Measurements from ENCODE around the gene PSD.

- no peak for TF ChIP-seq PBX3 (IDR thresholded peaks at IDR 0.05; ENCODE audit: insufficient replicate concordance, low read depth, low read length)
- no peak for TF ChIP-seq CTCF (IDR thresholded peaks at IDR 0.05 in 2 of 3, conservative IDR thresholded peaks at IDR 0.05 in 1 of 3; ENCODE audit: control insufficient read depth in 2 of 3, extremely low read depth in 1 of 3, insufficient read depth in 1 of 3, low read depth in 3 of 3, low read length in 3 of 3)
- no peak for TF ChIP-seq ATF3 (IDR thresholded peaks at IDR 0.05; ENCODE audit: borderline replicate concordance, extremely low read depth, low read depth, low read length)
- TF ChIP-seq CREM (IDR thresholded peaks at IDR 0.05; ENCODE audit: low read depth) = no peak
- TF ChIP-seq CHD2 (IDR thresholded peaks at IDR 0.05; ENCODE audit: borderline replicate concordance, low read depth, low read length) = no peak
- TF ChIP-seq NKRF (conservative IDR thresholded peaks at IDR 0.05) = no peak
- no peak for TF ChIP-seq NR2C2 (IDR thresholded peaks at IDR 0.05; ENCODE audit: borderline replicate concordance, control insufficient read depth, insufficient read length, low read depth)
- no peak for TF ChIP-seq USF2 (IDR thresholded peaks at IDR 0.05; ENCODE audit: borderline replicate concordance, low read depth, low read length)
- TF ChIP-seq POLR2AphosphoS5 (IDR thresholded peaks at IDR 0.05; ENCODE audit: low read length) = no peak
- TF ChIP-seq GABPA (IDR thresholded peaks at IDR 0.05; ENCODE audit: low read depth) = no peak
- no peak for TF ChIP-seq CREB1 (IDR thresholded peaks at IDR 0.05; ENCODE audit: low read depth)
Observed at GRCh38 chr10:102412293-102412692, 6.3 kb downstream of the PSD start.

All from GM12878 (cell line).